ENCODE results near the gene PRKCB. TPM values are rescaled to one million over a fixed set of nuclear protein-coding genes. Genes with fewer than 3 reads are reported as not detected.

PRKCB gene
- total RNA-seq, 1 experiment from 2014 or later, result not detected

GRCh38 chr16:23924128-23924527 is 88.3 kb downstream of the PRKCB start:
- BruUV-seq (replicated peaks), result no TSS peak

GRCh38 chr16:23927796-23928195 is 92.0 kb downstream of the PRKCB start:
- ChIA-PET POLR2A (ENCODE audit: unreplicated experiment) (no interaction called here), CTCF (no interaction called here)
- TF ChIP-seq EZH2 (IDR thresholded peaks at IDR 0.05; ENCODE audit: low read length, unreplicated experiment) (no peak), EZH2phosphoT487 (IDR thresholded peaks at IDR 0.05; ENCODE audit: borderline replicate concordance, low read length) (no peak), CTCF (conservative IDR thresholded peaks at IDR 0.05; ENCODE audit: low read depth, low read length) (no peak)
- no TSS peak for BruUV-seq (replicated peaks)
- intact Hi-C loops (cut with micrococcal nuclease), result no loop called here
- H3K4me2 ChIP-seq (ENCODE audit: low read length), result no peak overlapping the region
- H3K9me3 ChIP-seq (ENCODE audit: low read length), result no peaks in the 10 kb centered on the region
- no peak overlapping the region for H2AFZ ChIP-seq (ENCODE audit: low read length)
- no peak for DNase-seq
- H3K9ac ChIP-seq (ENCODE audit: low read length), result no peak overlapping the region
- H3K9me2 ChIP-seq (replicated peaks; ENCODE audit: low read length), result no peaks in the 10 kb centered on the region
- no peaks in the 10 kb centered on the region for H4K20me1 ChIP-seq (ENCODE audit: low read length)
- no peaks in the 10 kb centered on the region for H3K79me2 ChIP-seq (ENCODE audit: low read length)
- H3K36me3 ChIP-seq (ENCODE audit: low read depth, low read length), result no peaks in the 10 kb centered on the region
- H3K27ac ChIP-seq (ENCODE audit: low read length), result no peak overlapping the region
- H3K4me1 ChIP-seq (ENCODE audit: insufficient read depth, low read length), result no peaks in the 10 kb centered on the region
- no peaks in the 10 kb centered on the region for H3F3A ChIP-seq (ENCODE audit: low read length, unreplicated experiment)
- H3K27me3 ChIP-seq (ENCODE audit: low read length), result 0 out of 2 replicates have a peak, but pooled peaks cover 11% of the 10 kb centered on the region
- ATAC-seq, result no peak
- H3K4me3 ChIP-seq (ENCODE audit: low read length), result no peak overlapping the region

More at GRCh38 chr16:23924128-23924527, 88.3 kb downstream of the PRKCB start:
- H3K79me2 ChIP-seq (ENCODE audit: low read length), result no peaks in the 10 kb centered on the region
- CTCF ChIA-PET, result no interaction called here
- no peaks in the 10 kb centered on the region for H3K36me3 ChIP-seq (ENCODE audit: low read depth, low read length)
- no peaks in the 10 kb centered on the region for H3F3A ChIP-seq (ENCODE audit: low read length, unreplicated experiment)
- H3K27ac ChIP-seq (ENCODE audit: low read length), result no peak overlapping the region
- H3K9ac ChIP-seq (ENCODE audit: low read length), result no peak overlapping the region
- no peaks in the 10 kb centered on the region for H3K9me3 ChIP-seq (ENCODE audit: low read length)
- H3K4me3 ChIP-seq (ENCODE audit: low read length), result no peak overlapping the region
- no peaks in the 10 kb centered on the region for H4K20me1 ChIP-seq (ENCODE audit: low read length)
- no peak overlapping the region for H2AFZ ChIP-seq (ENCODE audit: low read length)
- ATAC-seq, result no peak
- POLR2A ChIA-PET (ENCODE audit: unreplicated experiment), result no interaction called here
- no peaks in the 10 kb centered on the region for H3K4me1 ChIP-seq (ENCODE audit: insufficient read depth, low read length)
- H3K27me3 ChIP-seq (ENCODE audit: low read length), result 0 out of 2 replicates have a peak, but pooled peaks cover 8% of the 10 kb centered on the region
- TF ChIP-seq EZH2 (IDR thresholded peaks at IDR 0.05; ENCODE audit: low read length, unreplicated experiment), result no peak
- no peak for TF ChIP-seq EZH2phosphoT487 (IDR thresholded peaks at IDR 0.05; ENCODE audit: borderline replicate concordance, low read length)
- TF ChIP-seq CTCF (conservative IDR thresholded peaks at IDR 0.05; ENCODE audit: low read depth, low read length), result no peak
- intact Hi-C loops (cut with micrococcal nuclease), result no loop called here
- no peaks in the 10 kb centered on the region for H3K9me2 ChIP-seq (replicated peaks; ENCODE audit: low read length)
- DNase-seq, result no peak
- no peak overlapping the region for H3K4me2 ChIP-seq (ENCODE audit: low read length)

GRCh38 chr16:23929237-23929636 is 93.5 kb downstream of the PRKCB start:
- no peak overlapping the region for H3K4me2 ChIP-seq (ENCODE audit: low read length)
- no peaks in the 10 kb centered on the region for H3K79me2 ChIP-seq (ENCODE audit: low read length)
- H3K9ac ChIP-seq (ENCODE audit: low read length), result no peak overlapping the region
- no peak for TF ChIP-seq EZH2 (IDR thresholded peaks at IDR 0.05; ENCODE audit: low read length, unreplicated experiment)
- TF ChIP-seq CTCF (conservative IDR thresholded peaks at IDR 0.05; ENCODE audit: low read depth, low read length), result no peak
- no peak for TF ChIP-seq EZH2phosphoT487 (IDR thresholded peaks at IDR 0.05; ENCODE audit: borderline replicate concordance, low read length)
- H3K27me3 ChIP-seq (ENCODE audit: low read length), result 0 out of 2 replicates have a peak, but pooled peaks cover 11% of the 10 kb centered on the region
- H3K27ac ChIP-seq (ENCODE audit: low read length), result no peak overlapping the region
- no peak overlapping the region for H3K4me3 ChIP-seq (ENCODE audit: low read length)
- no peak overlapping the region for H2AFZ ChIP-seq (ENCODE audit: low read length)
- DNase-seq (no peak), ATAC-seq (no peak)
- no TSS peak for BruUV-seq (replicated peaks)
- intact Hi-C loops (cut with micrococcal nuclease), result no loop called here
- ChIA-PET POLR2A (ENCODE audit: unreplicated experiment) (no interaction called here), CTCF (no interaction called here)
- H4K20me1 ChIP-seq (ENCODE audit: low read length), result no peaks in the 10 kb centered on the region
- no peaks in the 10 kb centered on the region for H3K9me2 ChIP-seq (replicated peaks; ENCODE audit: low read length)
- no peaks in the 10 kb centered on the region for H3K4me1 ChIP-seq (ENCODE audit: insufficient read depth, low read length)
- no peaks in the 10 kb centered on the region for H3K36me3 ChIP-seq (ENCODE audit: low read depth, low read length)
- H3K9me3 ChIP-seq (ENCODE audit: low read length), result no peaks in the 10 kb centered on the region
- no peaks in the 10 kb centered on the region for H3F3A ChIP-seq (ENCODE audit: low read length, unreplicated experiment)

All from PC-3 (cell line).